Mucosa of rectum (tissue), 2 donors: ENCODE data around the gene USH2A.

Source experiments
- H3K27ac ChIP-seq, 2 donors: one replicate each; pipeline ENCODE4 v1.7.0; 2013; ENCODE audit warnings: inconsistent platforms in 2 of 2, low read depth in 2 of 2, low read length in 2 of 2
- H3K27me3 ChIP-seq, 2 donors: one replicate each; pipeline ENCODE4 v1.7.0; 2013; ENCODE audit warnings: low read length in 2 of 2; ENCODE audit not compliant: control insufficient read depth in 2 of 2, insufficient read depth in 2 of 2
- H3K36me3 ChIP-seq, 2 donors: one replicate each; pipeline ENCODE4 v1.7.0; 2013; ENCODE audit warnings: low read length in 2 of 2; ENCODE audit not compliant: control insufficient read depth in 2 of 2, insufficient read depth in 2 of 2
- H3K4me1 ChIP-seq, 2 donors: one replicate each; pipeline ENCODE4 v1.7.0; 2013; ENCODE audit warnings: low read length in 2 of 2, mild to moderate bottlenecking in 1 of 2; ENCODE audit not compliant: control insufficient read depth in 2 of 2, insufficient read depth in 2 of 2
- H3K4me3 ChIP-seq, 2 donors: one replicate each; pipeline ENCODE4 v1.7.0; 2013; ENCODE audit warnings: low read length in 2 of 2
- H3K9ac ChIP-seq, 2 donors: one replicate each; pipeline ENCODE4 v1.7.0; 2013; ENCODE audit warnings: low read length in 2 of 2, low read depth in 1 of 2, mild to moderate bottlenecking in 1 of 2
- H3K9me3 ChIP-seq, 2 donors: one replicate each; pipeline ENCODE4 v1.7.0; 2013; ENCODE audit warnings: low read length in 2 of 2; ENCODE audit not compliant: control insufficient read depth in 2 of 2
- donor health status: healthy.
- donor health status: Normal muscosa, but diverticular disease.

USH2A gene

GRCh38 chr1:215643592-215644321 lies 779.5 kb downstream of the USH2A start:
- Histone ChIP-seq H3K9me3 (no peaks in the 10 kb centered on the region), H3K27ac (no peak overlapping the region), H3K36me3 (no peaks in the 10 kb centered on the region), H3K9ac (no peak overlapping the region), H3K4me3 (no peak overlapping the region), H3K4me1 (no peaks in the 10 kb centered on the region), H3K27me3 (no peaks in the 10 kb centered on the region)

- Histone ChIP-seq H3K27me3 (no peaks in the 10 kb centered on the region), H3K27ac (no peak overlapping the region), H3K4me1 (peaks cover 6 to 11% of the 10 kb centered on the region in 2 donors), H3K9ac (no peak overlapping the region), H3K9me3 (no peaks in the 10 kb centered on the region), H3K4me3 (no peak overlapping the region), H3K36me3 (no peaks in the 10 kb centered on the region)
Measured at GRCh38 chr1:215640429-215641148, 782.7 kb downstream of the USH2A start.

GRCh38 chr1:215637041-215637573 lies 786.1 kb downstream of the USH2A start:
- H3K9ac ChIP-seq = no peak overlapping the region
- no peaks in the 10 kb centered on the region for H3K27me3 ChIP-seq
- peaks cover 6 to 14% of the 10 kb centered on the region in 2 donors for H3K4me1 ChIP-seq
- no peaks in the 10 kb centered on the region for H3K9me3 ChIP-seq
- no peaks in the 10 kb centered on the region for H3K36me3 ChIP-seq
- peak overlapping the region; percentile 15 to 46 for H3K4me3 ChIP-seq
- H3K27ac ChIP-seq = peak overlapping the region; percentile 58 to 72

DNA sequence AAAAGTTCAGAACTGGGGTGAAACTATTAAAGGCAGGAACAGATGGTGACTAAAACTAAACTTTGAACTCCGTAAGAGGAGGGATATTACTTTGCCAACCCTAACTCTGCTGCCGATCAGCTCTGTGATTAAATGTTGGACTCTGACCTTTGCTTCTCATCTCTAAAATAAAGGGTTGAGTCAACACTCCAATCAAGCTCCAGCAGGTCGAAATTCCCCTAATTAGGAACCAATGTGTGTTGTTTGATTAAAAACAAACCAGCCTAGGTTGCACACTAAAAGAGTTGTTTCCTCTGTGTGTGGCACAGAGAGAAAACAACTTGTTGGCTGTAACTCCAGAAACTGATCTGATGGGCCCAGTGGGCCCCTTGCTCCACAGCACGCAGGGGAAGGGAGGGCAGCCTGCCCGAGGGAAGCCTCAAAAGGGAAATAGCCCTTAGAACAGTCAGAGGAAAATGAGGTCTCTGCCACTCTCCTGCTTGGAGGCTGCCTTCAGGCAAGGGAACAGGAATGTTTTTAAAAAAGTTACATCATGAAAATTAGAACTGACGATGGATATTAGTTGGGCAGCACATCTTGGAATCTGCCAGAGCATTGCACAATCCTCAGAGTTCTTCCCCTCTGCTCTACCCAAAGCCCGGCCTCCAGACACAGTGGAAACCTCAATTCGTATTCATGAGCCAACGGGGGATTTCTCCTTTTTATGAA lies 786.8 kb downstream of the USH2A start:
- Histone ChIP-seq H3K4me1 (peaks cover 6 to 14% of the 10 kb centered on the region in 2 donors), H3K36me3 (no peaks in the 10 kb centered on the region), H3K27me3 (no peaks in the 10 kb centered on the region), H3K27ac (peak overlapping the region; percentile 69 to 72), H3K9ac (no peak overlapping the region), H3K9me3 (no peaks in the 10 kb centered on the region), H3K4me3 (peak overlapping the region; percentile 15 to 46)

DNA sequence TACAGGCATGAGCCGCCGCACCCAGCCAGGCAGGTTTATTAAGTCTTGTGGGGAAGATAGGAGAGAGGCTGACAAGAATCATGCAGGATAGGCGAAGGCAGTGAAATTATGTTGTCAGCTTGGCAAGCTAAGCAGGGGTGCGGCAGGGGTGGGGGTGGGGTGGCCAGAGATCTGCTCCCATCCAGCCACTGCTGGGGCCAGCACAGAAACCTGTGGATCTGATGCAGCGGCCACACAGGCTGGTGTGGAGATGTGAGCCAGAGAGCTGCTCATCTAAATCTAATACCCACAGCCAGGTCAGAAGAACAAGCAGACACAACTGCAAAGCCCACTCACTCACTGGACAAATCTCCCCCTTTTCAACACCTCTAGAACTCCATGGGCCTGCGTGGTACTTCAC lies 787.4 kb downstream of the USH2A start:
- Histone ChIP-seq H3K4me1 (peaks cover 6 to 14% of the 10 kb centered on the region in 2 donors), H3K36me3 (no peaks in the 10 kb centered on the region), H3K27ac (peak overlapping the region; percentile 69 to 72), H3K27me3 (no peaks in the 10 kb centered on the region), H3K9ac (no peak overlapping the region), H3K9me3 (no peaks in the 10 kb centered on the region), H3K4me3 (peak overlapping the region in 1 of 2 donors; percentile 32)

GRCh38 chr1:215631489-215631888 lies 791.8 kb downstream of the USH2A start:
- H3K27ac ChIP-seq = no peak overlapping the region
- H3K27me3 ChIP-seq = no peaks in the 10 kb centered on the region
- no peak overlapping the region for H3K9ac ChIP-seq
- no peak overlapping the region for H3K4me3 ChIP-seq
- no peaks in the 10 kb centered on the region for H3K36me3 ChIP-seq
- peaks cover 2 to 5% of the 10 kb centered on the region in 2 donors for H3K4me1 ChIP-seq
- no peaks in the 10 kb centered on the region for H3K9me3 ChIP-seq

GRCh38 chr1:215631040-215631439 lies 792.2 kb downstream of the USH2A start:
- Histone ChIP-seq H3K36me3 (no peaks in the 10 kb centered on the region), H3K9me3 (no peaks in the 10 kb centered on the region), H3K9ac (no peak overlapping the region), H3K4me1 (peaks cover 0 to 3% of the 10 kb centered on the region in 2 donors), H3K4me3 (no peak overlapping the region), H3K27ac (no peak overlapping the region), H3K27me3 (no peaks in the 10 kb centered on the region)

DNA sequence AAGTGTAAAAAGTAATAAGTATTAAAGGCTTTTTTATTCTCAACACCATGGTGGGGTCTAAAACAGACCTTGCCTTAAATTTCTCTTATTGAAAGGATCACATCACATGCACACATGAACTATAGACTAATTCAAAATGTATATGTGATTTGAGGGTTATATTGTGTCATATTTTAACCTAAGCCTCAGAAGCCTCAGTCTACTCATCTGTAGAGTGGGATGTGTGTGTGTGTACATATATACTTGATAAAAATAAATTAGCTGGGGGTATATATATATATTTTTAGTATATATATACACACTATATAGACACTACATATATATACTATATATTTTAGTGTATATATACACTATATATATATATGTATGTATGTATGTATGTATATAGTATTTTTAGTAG lies 797.3 kb downstream of the USH2A start:
- Histone ChIP-seq H3K27me3 (no peaks in the 10 kb centered on the region), H3K9ac (no peak overlapping the region), H3K36me3 (peaks cover under 1 to 5% of the 10 kb centered on the region in 2 donors), H3K9me3 (no peaks in the 10 kb centered on the region), H3K4me3 (no peak overlapping the region), H3K4me1 (no peaks in the 10 kb centered on the region), H3K27ac (no peak overlapping the region)

DNA sequence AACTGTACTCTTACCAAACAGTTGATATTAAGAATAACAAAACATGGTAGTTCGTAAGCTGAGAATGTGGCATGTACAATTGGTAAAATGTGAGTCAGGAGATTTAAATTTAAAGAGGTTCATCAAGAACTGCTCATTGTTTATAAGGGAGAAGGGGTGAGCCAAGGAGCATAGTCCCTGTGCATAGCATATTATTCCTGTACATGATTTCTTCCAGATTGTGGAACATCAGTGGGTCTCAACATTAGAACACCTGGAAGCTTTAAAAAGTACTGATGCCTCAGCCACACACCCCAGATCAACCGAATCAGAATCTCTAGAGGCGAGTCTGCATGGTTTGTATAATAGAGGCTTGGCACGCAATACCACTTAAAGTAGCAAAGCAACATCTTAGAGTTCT lies 800.1 kb downstream of the USH2A start:
- H3K9ac ChIP-seq = no peak overlapping the region
- H3K4me3 ChIP-seq = no peak overlapping the region
- H3K27ac ChIP-seq = no peak overlapping the region
- H3K4me1 ChIP-seq = no peaks in the 10 kb centered on the region
- H3K36me3 ChIP-seq = peaks cover 17% of the 10 kb centered on the region in 2 donors
- no peaks in the 10 kb centered on the region for H3K27me3 ChIP-seq
- no peaks in the 10 kb centered on the region for H3K9me3 ChIP-seq

- H3K36me3 ChIP-seq = peaks cover 26 to 33% of the 10 kb centered on the region in 2 donors
- H3K27me3 ChIP-seq = no peaks in the 10 kb centered on the region
- H3K9ac ChIP-seq = no peak overlapping the region
- H3K4me1 ChIP-seq = no peaks in the 10 kb centered on the region
- no peak overlapping the region for H3K27ac ChIP-seq
- no peaks in the 10 kb centered on the region for H3K9me3 ChIP-seq
- H3K4me3 ChIP-seq = no peak overlapping the region
Measured at GRCh38 chr1:215617979-215618378, 805.3 kb downstream of the USH2A start.
